NT2/D1 (cell line): Measurements from ENCODE around the gene ADAMTSL1.

Experiments
- DNase-seq: peaks from one replicate; pipeline ENCODE4 v3.0.0-alpha.2; 2011; ENCODE audit warnings: low read depth, low spot score
- H3K27me3 ChIP-seq: 2 replicates; pipeline ENCODE4 v1.6.0; 2011; ENCODE audit warnings: mild to moderate bottlenecking; ENCODE audit not compliant: insufficient read length, insufficient read depth
- H3K36me3 ChIP-seq: 2 replicates; pipeline ENCODE4 v1.6.1; 2011; ENCODE audit warnings: mild to moderate bottlenecking, low read length, mixed read lengths; ENCODE audit not compliant: insufficient read depth, insufficient read length
- H3K4me1 ChIP-seq: 2 replicates; pipeline ENCODE4 v1.5.1; 2011; ENCODE audit not compliant: insufficient read depth, insufficient read length
- H3K4me3 ChIP-seq: 2 replicates; pipeline ENCODE4 v1.5.1; 2011; ENCODE audit warnings: low read depth; ENCODE audit not compliant: insufficient read length
- H3K9ac ChIP-seq: 2 replicates; pipeline ENCODE4 v1.6.0; 2011; ENCODE audit warnings: low read depth; ENCODE audit not compliant: insufficient read length
- H3K9me3 ChIP-seq: 2 replicates; pipeline ENCODE4 v1.5.1; 2011; ENCODE audit warnings: mild to moderate bottlenecking, low read length; ENCODE audit not compliant: insufficient read depth
- SUZ12 ChIP-seq: IDR thresholded peaks from 2 replicates; pipeline ENCODE4 v1.6.1; 2011; ENCODE audit not compliant: insufficient read length, insufficient read depth; ENCODE audit errors: extremely low read depth
- YY1 ChIP-seq: IDR thresholded peaks from 2 replicates; pipeline ENCODE4 v1.6.1; 2011; ENCODE audit not compliant: insufficient read length, insufficient read depth
- ZNF274 ChIP-seq: IDR thresholded peaks from 2 replicates; pipeline ENCODE4 v1.6.1; 2011; ENCODE audit warnings: mild to moderate bottlenecking, low read depth, low read length

Gene ADAMTSL1

GRCh38 chr9:18601026-18601425 lies 127.1 kb downstream of the ADAMTSL1 start:
- H3K27me3 ChIP-seq = no peaks in the 10 kb centered on the region
- no peaks in the 10 kb centered on the region for H3K4me1 ChIP-seq
- no peak overlapping the region for H3K9ac ChIP-seq
- H3K4me3 ChIP-seq = no peak overlapping the region
- H3K36me3 ChIP-seq = no peaks in the 10 kb centered on the region
- H3K9me3 ChIP-seq = peaks cover 18% of the 10 kb centered on the region
- no peak for DNase-seq
- TF ChIP-seq YY1 (no peak), SUZ12 (no peak), ZNF274 (no peak)

- Histone ChIP-seq H3K4me3 (no peak overlapping the region), H3K27me3 (no peaks in the 10 kb centered on the region), H3K9me3 (peaks cover 18% of the 10 kb centered on the region), H3K9ac (no peak overlapping the region), H3K4me1 (peaks cover 2% of the 10 kb centered on the region), H3K36me3 (no peaks in the 10 kb centered on the region)
- TF ChIP-seq ZNF274 = no peak
- no peak for TF ChIP-seq YY1
- no peak for TF ChIP-seq SUZ12
- no peak for DNase-seq
These were observed 128.0 kb downstream of the ADAMTSL1 start for GRCh38 chr9:18601956-18602355.

- TF ChIP-seq SUZ12 = no peak
- TF ChIP-seq YY1 = no peak
- TF ChIP-seq ZNF274 = no peak
- Histone ChIP-seq H3K4me1 (peaks cover 2% of the 10 kb centered on the region), H3K9me3 (peaks cover 18% of the 10 kb centered on the region), H3K36me3 (no peaks in the 10 kb centered on the region), H3K9ac (no peak overlapping the region), H3K27me3 (no peaks in the 10 kb centered on the region), H3K4me3 (no peak overlapping the region)
- DNase-seq = no peak
These were observed 131.1 kb downstream of the ADAMTSL1 start for GRCh38 chr9:18604767-18605730.

GRCh38 chr9:18605766-18606180 lies 131.8 kb downstream of the ADAMTSL1 start:
- TF ChIP-seq SUZ12 (no peak), ZNF274 (no peak), YY1 (no peak)
- no peak for DNase-seq
- no peak overlapping the region for H3K9ac ChIP-seq
- H3K4me1 ChIP-seq = peaks cover 2% of the 10 kb centered on the region
- no peak overlapping the region for H3K4me3 ChIP-seq
- no peaks in the 10 kb centered on the region for H3K27me3 ChIP-seq
- peaks cover 18% of the 10 kb centered on the region for H3K9me3 ChIP-seq
- H3K36me3 ChIP-seq = no peaks in the 10 kb centered on the region

GRCh38 chr9:18606281-18606680 lies 132.3 kb downstream of the ADAMTSL1 start:
- Histone ChIP-seq H3K27me3 (no peaks in the 10 kb centered on the region), H3K4me1 (peaks cover 2% of the 10 kb centered on the region), H3K4me3 (no peak overlapping the region), H3K36me3 (no peaks in the 10 kb centered on the region), H3K9me3 (peaks cover 18% of the 10 kb centered on the region), H3K9ac (no peak overlapping the region)
- no peak for DNase-seq
- TF ChIP-seq YY1 (no peak), SUZ12 (no peak), ZNF274 (no peak)

- peak; percentile 62 for DNase-seq
- Histone ChIP-seq H3K36me3 (no peaks in the 10 kb centered on the region), H3K27me3 (no peaks in the 10 kb centered on the region), H3K9ac (no peak overlapping the region), H3K4me3 (no peak overlapping the region), H3K9me3 (peaks cover 18% of the 10 kb centered on the region), H3K4me1 (peaks cover 2% of the 10 kb centered on the region)
- no peak for TF ChIP-seq YY1
These were observed 132.9 kb downstream of the ADAMTSL1 start for GRCh38 chr9:18606846-18607245.

- Histone ChIP-seq H3K9me3 (peaks cover 13% of the 10 kb centered on the region), H3K4me3 (no peak overlapping the region), H3K36me3 (no peaks in the 10 kb centered on the region), H3K4me1 (peaks cover 2% of the 10 kb centered on the region), H3K9ac (no peak overlapping the region), H3K27me3 (no peaks in the 10 kb centered on the region)
- no peak for DNase-seq
- no peak for TF ChIP-seq ZNF274
- no peak for TF ChIP-seq SUZ12
- TF ChIP-seq YY1 = no peak
These were observed 134.4 kb downstream of the ADAMTSL1 start for GRCh38 chr9:18608371-18608770.
